Subcutaneous abdominal adipose tissue (tissue), 5 donors: ENCODE results near the gene ACTC1.
A peak's percentile ranks its signal among the peaks of the same experiment; 100 is the strongest.

ENCODE experiments used
- H3K27ac ChIP-seq: one replicate; pipeline ENCODE4 v1.7.0; 2013; ENCODE audit warnings: low read depth, mild to moderate bottlenecking, inconsistent platforms, low read length, moderate library complexity
- H3K27me3 ChIP-seq, 5 donors: one replicate each; pipeline ENCODE4 v1.7.0; 2013; ENCODE audit warnings: low read length in 5 of 5, inconsistent platforms in 1 of 5; ENCODE audit not compliant: control insufficient read depth in 5 of 5, insufficient read depth in 4 of 5
- H3K36me3 ChIP-seq, 5 donors: one replicate each; pipeline ENCODE4 v1.7.0; 2013; ENCODE audit warnings: low read length in 5 of 5; ENCODE audit not compliant: control insufficient read depth in 5 of 5, insufficient read depth in 5 of 5
- H3K4me1 ChIP-seq, 5 donors: one replicate each; pipeline ENCODE4 v1.7.0; 2013; ENCODE audit warnings: low read length in 5 of 5, mild to moderate bottlenecking in 3 of 5, moderate library complexity in 1 of 5; ENCODE audit not compliant: control insufficient read depth in 5 of 5, insufficient read depth in 5 of 5
- H3K4me3 ChIP-seq, 5 donors: one replicate each; pipeline ENCODE4 v1.7.0; 2013; ENCODE audit warnings: low read length in 5 of 5, low read depth in 1 of 5
- H3K9ac ChIP-seq, 5 donors: one replicate each; pipeline ENCODE4 v1.7.0; 2013; ENCODE audit warnings: low read length in 5 of 5, mild to moderate bottlenecking in 4 of 5, moderate library complexity in 3 of 5
- H3K9me3 ChIP-seq, 5 donors: one replicate each; pipeline ENCODE4 v1.7.0; 2013; ENCODE audit warnings: low read length in 5 of 5; ENCODE audit not compliant: control insufficient read depth in 5 of 5
- donor health status: healthy.
- donor health status: healthy.
- donor health status: healthy.
- donor health status: healthy.
- donor health status: healthy.

The ACTC1 gene

DNA sequence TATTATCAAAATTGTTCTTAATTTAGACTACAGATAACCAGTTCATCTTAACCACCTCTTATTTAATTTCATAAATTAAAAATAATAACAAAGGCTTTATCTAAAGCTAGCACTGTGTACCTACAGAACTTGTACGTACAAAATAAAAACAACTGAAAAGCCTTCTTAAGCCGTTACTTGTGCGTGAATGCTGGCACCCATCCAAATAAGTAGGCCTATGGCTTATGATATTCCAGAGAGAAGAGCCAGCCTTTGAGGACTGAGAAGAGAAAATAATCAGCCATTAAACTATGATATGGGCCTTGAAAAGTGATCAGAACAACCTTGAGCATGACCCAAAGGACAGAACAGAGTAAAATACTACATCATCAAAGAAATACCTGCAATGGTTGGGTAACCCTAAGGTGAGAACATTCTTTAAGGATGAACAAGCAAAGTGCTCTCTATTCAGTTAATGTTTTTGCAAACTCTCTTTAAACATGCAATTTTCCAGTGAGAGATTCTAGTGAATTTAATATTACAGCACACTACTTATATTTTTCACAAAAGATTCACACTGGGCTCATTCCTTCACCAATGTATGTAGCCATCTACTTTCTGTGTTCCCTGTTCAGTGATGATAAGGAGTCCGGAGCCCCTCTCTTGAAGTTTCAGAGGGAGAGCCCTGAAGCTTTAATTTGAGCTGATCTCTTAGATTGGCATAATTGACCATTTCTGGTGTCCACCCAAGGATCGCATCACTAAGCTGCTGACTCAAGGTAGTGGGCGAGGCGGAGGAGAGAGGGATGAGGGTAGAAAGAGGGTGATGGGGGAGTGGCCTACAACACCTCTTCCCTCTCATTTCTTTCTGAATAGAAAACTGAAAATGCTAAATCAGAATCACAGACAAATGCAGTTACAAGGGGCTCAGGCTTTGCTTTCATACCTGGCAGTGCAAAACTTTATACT, 7.7 kb upstream of the ACTC1 start:
- Histone ChIP-seq H3K9me3 (no peaks in the 10 kb centered on the region), H3K4me1 (peaks cover 0 to 10% (median 6%) of the 10 kb centered on the region in 5 donors), H3K9ac (no peak overlapping the region), H3K36me3 (no peaks in the 10 kb centered on the region), H3K27me3 (peaks cover 0 to 11% (median 5%) of the 10 kb centered on the region in 5 donors), H3K27ac (no peak overlapping the region), H3K4me3 (no peak overlapping the region)

DNA sequence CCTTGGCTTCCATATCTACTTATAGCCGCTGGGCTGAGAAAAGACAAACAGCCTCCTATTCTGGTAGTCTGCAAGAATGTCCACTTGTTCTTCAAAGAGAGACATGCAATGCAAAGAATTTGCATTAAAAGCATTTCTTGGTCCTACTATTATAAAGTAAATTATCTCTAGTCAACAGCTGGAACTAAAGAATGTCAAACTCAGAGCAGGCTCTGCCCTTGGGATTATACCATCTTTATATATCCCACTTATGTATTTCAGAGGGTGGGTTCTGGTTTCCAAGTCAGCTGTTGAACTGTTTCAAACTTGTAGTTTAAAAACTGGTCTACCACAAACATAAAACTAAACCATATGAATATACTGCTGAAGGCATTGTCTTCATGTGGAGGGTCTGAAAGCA, 7.0 kb upstream of the ACTC1 start:
- Histone ChIP-seq H3K9me3 (no peaks in the 10 kb centered on the region), H3K9ac (no peak overlapping the region), H3K27me3 (peaks cover 2 to 18% (median 5%) of the 10 kb centered on the region in 5 donors), H3K4me3 (no peak overlapping the region), H3K27ac (no peak overlapping the region), H3K36me3 (no peaks in the 10 kb centered on the region), H3K4me1 (peaks cover 0 to 10% (median 6%) of the 10 kb centered on the region in 5 donors)

DNA sequence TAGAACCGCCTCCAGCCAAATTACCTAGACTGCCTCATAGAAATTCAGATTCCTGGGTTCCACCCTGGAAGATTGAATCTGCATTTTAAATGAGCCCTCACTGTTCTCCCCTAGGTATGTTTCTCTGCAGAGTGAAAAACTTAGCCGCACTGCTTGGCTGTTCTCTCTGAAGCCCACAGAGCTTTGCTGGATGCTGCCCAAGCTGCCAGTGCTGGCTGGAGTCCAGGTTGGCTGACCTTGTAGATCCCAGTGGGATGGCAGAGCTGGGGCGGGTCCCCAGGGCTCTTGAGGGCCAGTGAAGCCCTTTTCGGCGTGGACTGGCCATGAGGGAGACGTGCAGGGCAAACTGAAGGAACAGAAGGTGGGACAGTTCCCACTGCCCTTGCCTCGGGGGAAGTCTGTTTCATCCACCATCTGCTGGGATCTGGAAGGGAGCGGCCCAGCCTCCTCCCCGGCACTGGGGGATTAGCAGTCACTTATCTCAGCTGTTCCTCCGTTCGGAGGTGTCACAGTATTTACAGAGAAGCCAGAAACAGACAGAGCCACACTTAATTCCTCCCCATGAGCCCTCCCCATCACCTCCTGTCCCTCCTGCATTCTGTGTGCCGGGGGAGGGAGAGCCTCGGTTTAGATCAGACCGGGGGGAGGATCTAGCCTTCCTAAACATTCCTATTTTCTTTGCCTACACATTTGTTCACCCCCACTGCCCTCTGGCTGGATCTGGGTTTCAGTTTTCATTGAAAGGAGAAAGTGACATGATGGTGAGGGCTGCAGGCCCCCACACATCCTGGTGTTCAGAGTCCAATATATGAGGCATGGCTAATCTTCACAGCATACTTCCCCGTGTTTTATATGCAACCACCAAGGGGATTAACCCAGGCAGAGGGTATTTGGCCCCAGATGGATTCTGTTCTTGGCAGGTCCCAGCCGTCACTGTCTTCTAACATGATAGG, 4.1 kb upstream of the ACTC1 start:
- Histone ChIP-seq H3K36me3 (no peaks in the 10 kb centered on the region), H3K9ac (no peak overlapping the region), H3K27me3 (peaks cover 12 to 38% (median 23%) of the 10 kb centered on the region in 5 donors), H3K9me3 (no peaks in the 10 kb centered on the region), H3K4me1 (peaks cover 0 to 18% (median 11%) of the 10 kb centered on the region in 5 donors), H3K4me3 (peak overlapping the region in 1 of 5 donors; percentile 25), H3K27ac (no peak overlapping the region)

DNA sequence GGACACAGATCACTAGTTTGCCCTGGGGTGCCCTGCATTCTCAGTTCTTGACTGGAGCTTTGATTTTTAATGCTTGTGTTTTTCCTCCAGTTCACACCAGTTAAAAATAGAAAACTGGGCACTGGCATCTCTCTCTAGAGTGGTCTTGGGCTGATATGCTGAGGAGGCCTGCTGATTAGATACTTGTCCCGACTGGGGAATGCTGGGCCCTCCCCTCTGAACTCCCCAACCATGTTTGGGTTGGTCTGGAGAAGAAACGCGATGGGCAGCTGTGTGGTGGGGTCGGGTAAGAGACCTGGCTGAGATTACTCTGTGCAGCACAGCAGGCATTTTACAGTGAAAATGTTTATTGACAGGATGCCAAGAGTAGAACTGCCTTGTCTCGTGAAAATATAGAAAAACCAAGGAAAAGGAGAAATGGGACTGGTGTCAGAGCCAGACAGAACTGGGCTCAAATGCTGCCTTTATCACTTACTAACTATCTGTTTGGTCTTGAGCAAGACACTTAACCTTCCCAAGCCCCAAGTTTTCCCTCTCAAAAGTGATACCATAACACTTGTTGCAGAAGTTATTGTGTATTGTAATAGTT, 1.6 kb upstream of the ACTC1 start:
- peaks cover 23 to 47% (median 44%) of the 10 kb centered on the region in 5 donors for H3K27me3 ChIP-seq
- peaks cover 0 to 18% (median 11%) of the 10 kb centered on the region in 5 donors for H3K4me1 ChIP-seq
- H3K36me3 ChIP-seq = no peaks in the 10 kb centered on the region
- no peak overlapping the region for H3K27ac ChIP-seq
- H3K4me3 ChIP-seq = no peak overlapping the region
- no peaks in the 10 kb centered on the region for H3K9me3 ChIP-seq
- H3K9ac ChIP-seq = no peak overlapping the region

DNA sequence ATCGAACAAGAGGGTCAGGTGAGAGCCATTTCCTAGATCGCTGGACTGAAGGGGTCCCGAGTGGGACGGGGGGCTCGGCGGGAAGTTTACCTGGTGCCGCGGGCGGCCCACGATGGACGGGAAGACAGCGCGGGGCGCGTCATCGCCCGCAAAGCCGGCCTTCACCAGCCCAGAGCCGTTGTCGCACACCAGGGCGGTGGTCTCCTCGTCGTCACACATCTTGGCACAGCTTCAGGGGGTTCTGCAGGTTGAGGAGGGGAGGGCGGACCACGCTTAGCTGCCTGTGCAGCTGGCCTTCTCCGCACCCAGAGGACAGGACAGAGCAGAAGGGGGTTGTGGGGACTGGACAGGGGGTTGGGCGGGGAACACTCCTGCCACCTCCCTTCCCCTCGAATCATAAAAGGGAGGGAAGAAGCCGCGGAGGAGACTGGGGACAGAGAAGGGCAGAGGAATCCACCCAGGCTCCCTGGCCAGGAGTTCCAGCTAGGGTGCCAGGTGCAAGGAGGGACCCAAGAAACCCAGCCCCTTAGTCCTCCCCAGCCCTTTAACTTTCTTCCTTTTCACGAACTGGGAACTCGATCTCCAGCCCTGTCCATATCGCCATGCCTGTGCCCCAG, 651 bp downstream of the ACTC1 start:
- peaks cover 23 to 48% (median 41%) of the 10 kb centered on the region in 5 donors for H3K27me3 ChIP-seq
- H3K9me3 ChIP-seq = no peaks in the 10 kb centered on the region
- H3K4me1 ChIP-seq = peaks cover 0 to 15% (median 11%) of the 10 kb centered on the region in 5 donors
- no peak overlapping the region for H3K9ac ChIP-seq
- no peak overlapping the region for H3K4me3 ChIP-seq
- H3K36me3 ChIP-seq = no peaks in the 10 kb centered on the region
- H3K27ac ChIP-seq = no peak overlapping the region

DNA sequence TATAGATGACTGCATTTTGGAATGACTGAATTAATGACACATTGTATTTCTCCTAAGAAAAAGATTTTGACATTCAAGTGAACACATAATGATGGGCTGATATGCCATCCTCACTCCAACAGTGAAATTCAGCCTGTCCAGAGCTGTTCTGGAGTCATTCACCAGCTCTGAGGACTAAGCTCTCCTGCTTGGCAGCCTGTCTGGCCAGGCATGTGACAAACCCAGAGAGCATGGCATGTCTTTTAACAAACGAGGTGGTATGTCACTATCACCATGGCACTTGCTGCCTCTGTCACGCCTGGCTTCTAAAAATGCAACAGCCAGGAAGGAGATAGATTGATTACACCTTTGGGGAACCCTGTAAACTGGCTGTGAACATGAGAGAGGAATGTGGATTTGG, 1.4 kb downstream of the ACTC1 start:
- Histone ChIP-seq H3K4me1 (peaks cover 0 to 7% (median 5%) of the 10 kb centered on the region in 5 donors), H3K36me3 (no peaks in the 10 kb centered on the region), H3K27me3 (peaks cover 18 to 44% (median 40%) of the 10 kb centered on the region in 5 donors), H3K9me3 (no peaks in the 10 kb centered on the region), H3K4me3 (no peak overlapping the region), H3K27ac (no peak overlapping the region), H3K9ac (no peak overlapping the region)

DNA sequence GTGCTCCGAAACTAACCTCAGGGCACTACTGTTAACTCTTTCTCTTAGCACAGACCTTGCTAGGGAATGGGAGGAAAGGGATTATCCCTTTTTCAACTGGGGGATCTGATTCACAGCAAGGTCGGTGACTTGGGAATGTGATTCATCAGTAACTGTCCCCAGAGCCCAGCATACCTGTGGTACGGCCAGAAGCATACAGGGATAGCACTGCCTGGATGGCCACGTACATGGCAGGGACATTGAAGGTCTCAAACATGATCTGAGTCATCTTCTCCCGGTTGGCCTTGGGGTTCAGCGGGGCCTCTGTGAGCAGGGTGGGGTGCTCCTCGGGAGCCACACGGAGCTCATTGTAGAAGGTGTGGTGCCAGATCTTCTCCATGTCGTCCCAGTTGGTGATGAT, 2.3 kb downstream of the ACTC1 start:
- H3K4me1 ChIP-seq = peaks cover 0 to 7% (median 5%) of the 10 kb centered on the region in 5 donors
- no peaks in the 10 kb centered on the region for H3K9me3 ChIP-seq
- no peaks in the 10 kb centered on the region for H3K36me3 ChIP-seq
- H3K9ac ChIP-seq = no peak overlapping the region
- H3K27ac ChIP-seq = no peak overlapping the region
- H3K4me3 ChIP-seq = no peak overlapping the region
- H3K27me3 ChIP-seq = peaks cover 18 to 44% (median 36%) of the 10 kb centered on the region in 5 donors

DNA sequence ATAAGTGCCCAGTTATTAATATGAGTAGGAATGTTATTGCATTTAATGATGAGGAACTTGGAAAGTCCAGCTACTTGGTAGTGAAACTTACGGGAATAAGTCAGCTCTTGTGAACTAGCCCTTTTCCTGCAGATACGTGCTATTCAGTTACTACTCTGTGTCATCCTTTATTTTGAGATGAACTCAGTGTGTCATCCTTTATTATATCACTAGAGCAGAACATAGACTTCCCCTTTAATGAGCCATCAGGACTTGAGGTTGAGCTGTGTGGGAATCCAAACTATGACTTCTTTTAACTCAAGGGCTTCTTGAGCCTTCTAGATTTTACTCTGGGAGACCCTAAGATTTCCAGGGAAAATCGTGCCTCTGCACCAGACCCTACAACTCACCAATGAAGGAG, 3.6 kb downstream of the ACTC1 start:
- H3K36me3 ChIP-seq = no peaks in the 10 kb centered on the region
- no peaks in the 10 kb centered on the region for H3K9me3 ChIP-seq
- H3K4me3 ChIP-seq = no peak overlapping the region
- H3K27ac ChIP-seq = no peak overlapping the region
- H3K27me3 ChIP-seq = peaks cover 18 to 44% (median 30%) of the 10 kb centered on the region in 5 donors
- no peak overlapping the region for H3K9ac ChIP-seq
- peaks cover 0 to 7% (median 5%) of the 10 kb centered on the region in 5 donors for H3K4me1 ChIP-seq

DNA sequence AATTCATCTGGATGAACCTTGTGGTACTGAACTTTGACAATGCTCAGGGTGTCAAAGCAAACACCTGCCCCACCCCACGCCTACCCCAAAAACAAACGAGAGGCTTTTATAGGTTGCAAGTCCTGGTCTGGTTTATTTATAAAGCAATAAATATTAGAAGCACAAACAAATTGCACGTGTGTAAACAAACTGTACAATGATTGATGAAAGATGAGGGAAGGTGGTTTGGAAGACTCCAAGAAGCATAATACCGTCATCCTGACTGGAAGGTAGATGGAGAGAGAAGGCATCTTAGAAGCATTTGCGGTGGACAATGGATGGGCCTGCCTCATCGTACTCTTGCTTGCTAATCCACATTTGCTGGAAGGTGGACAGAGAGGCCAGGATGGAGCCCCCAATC, 5.2 kb downstream of the ACTC1 start:
- H3K4me1 ChIP-seq = peaks cover 0 to 5% (median 4%) of the 10 kb centered on the region in 5 donors

More for the DNA sequence above, 5.2 kb downstream of the ACTC1 start:
- H3K27me3 ChIP-seq = peaks cover 10 to 32% (median 23%) of the 10 kb centered on the region in 5 donors
- H3K9ac ChIP-seq = no peak overlapping the region
- no peaks in the 10 kb centered on the region for H3K9me3 ChIP-seq
- no peaks in the 10 kb centered on the region for H3K36me3 ChIP-seq
- no peak overlapping the region for H3K27ac ChIP-seq
- no peak overlapping the region for H3K4me3 ChIP-seq
